IMR-90 (cell line): Measurements from ENCODE around the gene TTLL12. TPM values are rescaled to one million over a fixed set of nuclear protein-coding genes. Genes with fewer than 3 reads are reported as not detected.

Experiments used
- ATAC-seq: fragments of 200-7000 bp; cut with Tn5 transposase; 2 replicates; pipeline ENCODE4 v1.9.1; 2020; ENCODE audit warnings: low read depth, mild to moderate bottlenecking, moderate library complexity
- BruUV-seq: library from RNA; stranded (reverse); fragments of 400-500 nt; replicated peaks from 2 replicates; lab custom pipeline; 2021; lab: Mats Ljungman, UMichigan
- CTCF ChIA-PET: fragments of 300-600 bp; formaldehyde crosslinking; extraction: SDS; loops from one replicate; lab custom pipeline; 2021; ENCODE audit warnings: antibody characterized with exemption; lab: Yijun Ruan, JAX
- POLR2A ChIA-PET: fragments of 300-600 bp; sonication (Branson Sonifier 250); formaldehyde crosslinking; loops from one replicate; lab custom pipeline; 2022; ENCODE audit warnings: antibody characterized with exemption; ENCODE audit not compliant: unreplicated experiment; lab: Charles Lee
- DNase-seq: peaks from one replicate; pipeline ENCODE4 v3.0.0; 2013
- H2AFZ ChIP-seq: replicated peaks from 2 replicates; pipeline ENCODE3; 2013; ENCODE audit warnings: low read length, mild to moderate bottlenecking; ENCODE audit not compliant: poor library complexity
- H2AK5ac ChIP-seq: 2 replicates; pipeline ENCODE4 v1.6.1; 2013; ENCODE audit warnings: low read depth, low read length, inconsistent platforms
- H2AK9ac ChIP-seq: replicated peaks from 2 replicates; pipeline ENCODE3; 2013; ENCODE audit warnings: mild to moderate bottlenecking, low read depth, low read length, moderate library complexity; ENCODE audit not compliant: poor library complexity
- H2BK120ac ChIP-seq: 2 replicates; pipeline ENCODE4 v1.6.1; 2013; ENCODE audit warnings: low read depth, low read length, inconsistent platforms
- H2BK15ac ChIP-seq: 3 replicates; pipeline ENCODE4 v1.6.1; 2013; ENCODE audit warnings: low read depth, low read length, inconsistent platforms
- H2BK20ac ChIP-seq: 2 replicates; pipeline ENCODE4 v1.6.1; 2013; ENCODE audit warnings: low read depth, mild to moderate bottlenecking, inconsistent platforms, low read length, moderate library complexity
- H2BK5ac ChIP-seq: 2 replicates; pipeline ENCODE4 v1.6.1; 2013; ENCODE audit warnings: mild to moderate bottlenecking, low read depth, low read length, inconsistent platforms; ENCODE audit not compliant: poor library complexity, severe bottlenecking
- H3K14ac ChIP-seq: replicated peaks from 2 replicates; pipeline ENCODE4 v1.6.1; 2013; ENCODE audit warnings: low read depth, low read length, inconsistent platforms
- H3K18ac ChIP-seq: 2 replicates; pipeline ENCODE4 v1.6.1; 2013; ENCODE audit warnings: low read depth, low read length, control low read depth
- H3K23ac ChIP-seq: 2 replicates; pipeline ENCODE4 v1.6.1; 2013; ENCODE audit warnings: low read depth, low read length, inconsistent platforms
- H3K27ac ChIP-seq: 2 replicates; pipeline ENCODE4 v1.5.1; 2013; ENCODE audit warnings: mild to moderate bottlenecking, control low read depth, low read length; ENCODE audit not compliant: insufficient read depth
- H3K27me3 ChIP-seq: 2 replicates; pipeline ENCODE4 v1.6.1; 2013; ENCODE audit warnings: low read length; ENCODE audit not compliant: control insufficient read depth, insufficient read depth
- H3K36me3 ChIP-seq: 2 replicates; pipeline ENCODE4 v1.6.1; 2013; ENCODE audit warnings: low read length, mixed read lengths; ENCODE audit not compliant: control insufficient read depth, insufficient read depth
- H3K4ac ChIP-seq: 2 replicates; pipeline ENCODE4 v1.6.1; 2013; ENCODE audit warnings: low read depth, low read length, inconsistent platforms
- H3K4me1 ChIP-seq: 2 replicates; pipeline ENCODE4 v1.6.1; 2013; ENCODE audit warnings: low read length, mixed read lengths; ENCODE audit not compliant: control insufficient read depth, insufficient read depth
- H3K4me2 ChIP-seq: 2 replicates; pipeline ENCODE4 v1.6.1; 2013; ENCODE audit warnings: low read depth, mild to moderate bottlenecking, control low read depth, low read length, moderate library complexity
- H3K4me3 ChIP-seq: 2 replicates; pipeline ENCODE4 v1.5.1; 2013; ENCODE audit warnings: low read depth, mild to moderate bottlenecking, control low read depth, low read length, moderate library complexity; ENCODE audit not compliant: insufficient read depth
- H3K56ac ChIP-seq: 2 replicates; pipeline ENCODE4 v1.6.1; 2013; ENCODE audit warnings: low read length, inconsistent platforms; ENCODE audit not compliant: insufficient read depth; ENCODE audit errors: extremely low read depth
- H3K79me1 ChIP-seq, 2 experiments: 2 replicates each; pipeline ENCODE4 v1.6.1; 2013; ENCODE audit warnings: low read length in 2 of 2, inconsistent platforms in 1 of 2, low read depth in 1 of 2
- H3K9ac ChIP-seq: 2 replicates; pipeline ENCODE4 v1.6.1; 2013; ENCODE audit warnings: low read depth, low read length, control low read depth
- H3K9me1 ChIP-seq: 2 replicates; pipeline ENCODE4 v1.6.1; 2013; ENCODE audit warnings: low read length, inconsistent platforms; ENCODE audit not compliant: insufficient read depth
- H3K9me3 ChIP-seq: 2 replicates; pipeline ENCODE4 v1.6.1; 2013; ENCODE audit warnings: low read length; ENCODE audit not compliant: control insufficient read depth, insufficient read depth
- H4K20me1 ChIP-seq: 2 replicates; pipeline ENCODE4 v1.6.1; 2013; ENCODE audit warnings: low read length, inconsistent platforms; ENCODE audit not compliant: insufficient read depth
- H4K5ac ChIP-seq: 2 replicates; pipeline ENCODE4 v1.6.1; 2013; ENCODE audit warnings: mild to moderate bottlenecking, low read depth, low read length, control low read depth
- H4K8ac ChIP-seq, 2 experiments: 2 replicates each; pipeline ENCODE4 v1.6.1; 2013; ENCODE audit warnings: low read depth in 2 of 2, low read length in 2 of 2, control low read depth in 1 of 2, inconsistent platforms in 1 of 2
- H4K91ac ChIP-seq: 2 replicates; pipeline ENCODE4 v1.6.1; 2013; ENCODE audit warnings: low read depth, low read length, inconsistent platforms; ENCODE audit not compliant: insufficient read depth
- BHLHE40 ChIP-seq: fragments of 150-350 bp; IDR thresholded peaks from 2 replicates; pipeline ENCODE4 v1.6.1; 2016; ENCODE audit warnings: mild to moderate bottlenecking, low read depth, low read length
- CEBPB ChIP-seq: IDR thresholded peaks from 2 replicates; pipeline ENCODE4 v1.6.1; 2012; ENCODE audit warnings: low read depth, low read length, improper control_type of control experiment
- FOS ChIP-seq: fragments of 150-350 bp; IDR thresholded peaks from 2 replicates; pipeline ENCODE4 v1.6.1; 2016; ENCODE audit warnings: low read depth, low read length
- MAFK ChIP-seq: IDR thresholded peaks from 2 replicates; pipeline ENCODE4 v1.6.1; 2012; ENCODE audit warnings: low read depth, low read length, improper control_type of control experiment
- MAZ ChIP-seq: IDR thresholded peaks from 2 replicates; pipeline ENCODE4 v1.6.1; 2012; ENCODE audit warnings: low read depth, mild to moderate bottlenecking, low read length, improper control_type of control experiment, moderate library complexity, borderline replicate concordance
- MXI1 ChIP-seq: IDR thresholded peaks from 2 replicates; pipeline ENCODE4 v1.6.1; 2012; ENCODE audit warnings: low read depth, mild to moderate bottlenecking, low read length, moderate library complexity, borderline replicate concordance
- POLR2A ChIP-seq: IDR thresholded peaks from 2 replicates; pipeline ENCODE4 v1.6.1; 2012; ENCODE audit warnings: mild to moderate bottlenecking, low read depth, low read length
- RFX5 ChIP-seq: IDR thresholded peaks from 2 replicates; pipeline ENCODE4 v1.8.0; 2012; ENCODE audit warnings: low read depth, mild to moderate bottlenecking, low read length, moderate library complexity
- USF2 ChIP-seq: fragments of 150-350 bp; IDR thresholded peaks from 2 replicates; pipeline ENCODE4 v1.6.1; 2017; ENCODE audit warnings: mild to moderate bottlenecking, antibody characterized with exemption, low read length, low read depth
- WGBS, 2 experiments: methylation state at CpG; one replicate each; pipeline versions ENCODE4 v1.1.5 to v1.1.7; 2013; ENCODE audit warnings: missing lambda C conversion rate in 2 of 2; ENCODE audit not compliant: insufficient read length in 1 of 2; ENCODE audit errors: extremely low coverage in 2 of 2; 5-methylcytosine and 5-hydroxymethylcytosine counted together
- dilution Hi-C: fragments of 300-500 bp; cut with HindIII; formaldehyde crosslinking; loops from one replicate; pipeline ENCODE4 v1.14.3; 2018; ENCODE audit warnings: low sequenced_read_pairs; ENCODE audit not compliant: unreplicated experiment
- in situ Hi-C: fragments of 300-500 bp; cut with MboI; formaldehyde crosslinking; loops from 3 replicates; pipeline ENCODE4 v1.14.3; 2019; ENCODE audit warnings: low sequenced_read_pairs, inconsistent platforms, mixed read lengths
- intact Hi-C: fragments of 100-400 bp; cut with micrococcal nuclease; formaldehyde crosslinking; loops from 2 replicates; pipeline ENCODE4 v1.10.0; 2022
- polyA plus RNA-seq, 3 experiments: library from polyadenylated mRNA; depleted of rRNA; stranded (reverse); fragments of >200 nt; gene quantifications; 2 replicates each; pipeline ENCODE4 v1.2.3, GENCODE V29; 2012; ENCODE audit warnings: low replicate concordance in 1 of 3
- total RNA-seq: library from RNA; depleted of rRNA; stranded (reverse); fragments of >200 nt; gene quantifications from 2 replicates; pipeline ENCODE4 v1.2.3, GENCODE V29; 2012
- TF ChIP-seq, protein P1 (sequence below): conservative IDR thresholded peaks from 2 replicates; pipeline ENCODE4 v1.5.1; 2012; ENCODE audit warnings: mild to moderate bottlenecking, low read depth, low read length, improper control_type of control experiment
- TF ChIP-seq, protein P2 (sequence below): fragments of 150-350 bp; IDR thresholded peaks from 2 replicates; pipeline ENCODE4 v1.6.1; 2016; ENCODE audit warnings: low read depth, mild to moderate bottlenecking, low read length, moderate library complexity, borderline replicate concordance

The TTLL12 gene
- total and polyA plus RNA-seq, 2 of the 4 experiments (the other 2 are of a cell fraction): 20.9 to 30.1 TPM

DNA sequence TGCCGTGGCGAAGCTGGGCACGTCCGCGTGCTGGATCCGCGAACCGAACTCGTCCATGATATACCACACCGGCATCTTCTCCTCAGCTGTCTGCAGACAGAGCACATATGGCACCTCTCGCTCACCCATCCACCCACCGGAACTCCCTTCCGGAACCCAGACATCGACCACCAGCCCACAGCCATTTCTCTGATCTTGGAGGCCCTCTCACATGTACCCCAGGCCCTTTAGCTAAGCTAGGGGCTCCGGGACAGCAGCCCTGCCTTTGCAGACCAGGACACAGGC lies 7.1 kb downstream of the TTLL12 start:
- H4K20me1 ChIP-seq: peaks cover 6% of the 10 kb centered on the region
- H2AK5ac ChIP-seq: no peak overlapping the region
- H2BK15ac ChIP-seq: no peak overlapping the region
- H3K36me3 ChIP-seq: peaks cover 26% of the 10 kb centered on the region; the same call in 1 of the 2 replicates
- H3K4me1 ChIP-seq: no peaks in the 10 kb centered on the region
- H3K18ac ChIP-seq: no peak overlapping the region
- intact Hi-C loops: no loop called here
- TF ChIP-seq MXI1 (no peak), RFX5 (no peak), CEBPB (no peak), MAFK (no peak), FOS (no peak), USF2 (no peak), BHLHE40 (no peak), MAZ (no peak), POLR2A (no peak)
- TF ChIP-seq, protein P1, sequence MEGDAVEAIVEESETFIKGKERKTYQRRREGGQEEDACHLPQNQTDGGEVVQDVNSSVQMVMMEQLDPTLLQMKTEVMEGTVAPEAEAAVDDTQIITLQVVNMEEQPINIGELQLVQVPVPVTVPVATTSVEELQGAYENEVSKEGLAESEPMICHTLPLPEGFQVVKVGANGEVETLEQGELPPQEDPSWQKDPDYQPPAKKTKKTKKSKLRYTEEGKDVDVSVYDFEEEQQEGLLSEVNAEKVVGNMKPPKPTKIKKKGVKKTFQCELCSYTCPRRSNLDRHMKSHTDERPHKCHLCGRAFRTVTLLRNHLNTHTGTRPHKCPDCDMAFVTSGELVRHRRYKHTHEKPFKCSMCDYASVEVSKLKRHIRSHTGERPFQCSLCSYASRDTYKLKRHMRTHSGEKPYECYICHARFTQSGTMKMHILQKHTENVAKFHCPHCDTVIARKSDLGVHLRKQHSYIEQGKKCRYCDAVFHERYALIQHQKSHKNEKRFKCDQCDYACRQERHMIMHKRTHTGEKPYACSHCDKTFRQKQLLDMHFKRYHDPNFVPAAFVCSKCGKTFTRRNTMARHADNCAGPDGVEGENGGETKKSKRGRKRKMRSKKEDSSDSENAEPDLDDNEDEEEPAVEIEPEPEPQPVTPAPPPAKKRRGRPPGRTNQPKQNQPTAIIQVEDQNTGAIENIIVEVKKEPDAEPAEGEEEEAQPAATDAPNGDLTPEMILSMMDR: no peak
- TF ChIP-seq, protein P2, sequence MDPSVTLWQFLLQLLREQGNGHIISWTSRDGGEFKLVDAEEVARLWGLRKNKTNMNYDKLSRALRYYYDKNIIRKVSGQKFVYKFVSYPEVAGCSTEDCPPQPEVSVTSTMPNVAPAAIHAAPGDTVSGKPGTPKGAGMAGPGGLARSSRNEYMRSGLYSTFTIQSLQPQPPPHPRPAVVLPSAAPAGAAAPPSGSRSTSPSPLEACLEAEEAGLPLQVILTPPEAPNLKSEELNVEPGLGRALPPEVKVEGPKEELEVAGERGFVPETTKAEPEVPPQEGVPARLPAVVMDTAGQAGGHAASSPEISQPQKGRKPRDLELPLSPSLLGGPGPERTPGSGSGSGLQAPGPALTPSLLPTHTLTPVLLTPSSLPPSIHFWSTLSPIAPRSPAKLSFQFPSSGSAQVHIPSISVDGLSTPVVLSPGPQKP: no peak
- no peak overlapping the region for H3K14ac ChIP-seq
- no peak overlapping the region for H3K4me2 ChIP-seq
- H2BK20ac ChIP-seq: no peak overlapping the region
- H2AFZ ChIP-seq: no peak overlapping the region
- H3K9me3 ChIP-seq: no peaks in the 10 kb centered on the region
- H2AK9ac ChIP-seq: no peak overlapping the region
- no peak overlapping the region for H3K56ac ChIP-seq
- H2BK120ac ChIP-seq: no peak overlapping the region
- H3K4me3 ChIP-seq: no peak overlapping the region
- ChIA-PET CTCF (no interaction called here), POLR2A (no interaction called here)
- dilution Hi-C loops: no loop called here
- DNase-seq: no peak
- no CpG with 5 or more reads among the region's 15 CpGs for WGBS, 2 experiments
- H2BK5ac ChIP-seq: no peak overlapping the region
- no peak overlapping the region for H4K5ac ChIP-seq
- no peak overlapping the region for H3K27ac ChIP-seq
- no TSS peak for BruUV-seq
- H3K4ac ChIP-seq: no peak overlapping the region
- H3K27me3 ChIP-seq: no peaks in the 10 kb centered on the region
- H3K79me1 ChIP-seq: peaks cover 3 to 34% of the 10 kb centered on the region in 2 experiments; a peak in 3 of 4 replicates
- peaks cover 11% of the 10 kb centered on the region for H3K9me1 ChIP-seq
- no peak overlapping the region for H4K8ac ChIP-seq
- no peak overlapping the region for H3K9ac ChIP-seq
- no peak overlapping the region for H3K23ac ChIP-seq
- ATAC-seq: no peak
- H4K91ac ChIP-seq: no peak overlapping the region
- in situ Hi-C loops: no loop called here
